Panc1 (cell line): ENCODE data around the gene PDXDC1.
"Not testable (repeated sequence)": the region's sequence is repeated elsewhere in the genome, so short reads cannot be mapped to it uniquely, and the experiment has no call there.

Experiments used
- CTCF ChIP-seq: fragments of 450-650 bp; IDR thresholded peaks from 2 replicates; pipeline ENCODE4 v1.5.1; 2017; ENCODE audit warnings: mild to moderate bottlenecking
- POLR2AphosphoS5 ChIP-seq: IDR thresholded peaks from 2 replicates; pipeline ENCODE4 v1.6.1; 2012; ENCODE audit warnings: mild to moderate bottlenecking, low read depth, low read length, moderate library complexity
- TCF7L2 ChIP-seq: IDR thresholded peaks from 2 replicates; pipeline ENCODE4 v1.6.1; 2011; ENCODE audit warnings: mild to moderate bottlenecking, low read depth, low read length, inconsistent platforms
- TF ChIP-seq, protein P1 (sequence below), 2 experiments: IDR thresholded peaks; 2 replicates each; pipeline ENCODE4 v1.6.1; 2011 to 2012; ENCODE audit warnings: low read depth in 2 of 2, control low read depth in 1 of 2, low read length in 1 of 2, mild to moderate bottlenecking in 1 of 2, moderate library complexity in 1 of 2; ENCODE audit not compliant: insufficient read depth in 1 of 2

- TF ChIP-seq CTCF, POLR2AphosphoS5, TCF7L2: not testable (repeated sequence)
- TF ChIP-seq, protein P1, sequence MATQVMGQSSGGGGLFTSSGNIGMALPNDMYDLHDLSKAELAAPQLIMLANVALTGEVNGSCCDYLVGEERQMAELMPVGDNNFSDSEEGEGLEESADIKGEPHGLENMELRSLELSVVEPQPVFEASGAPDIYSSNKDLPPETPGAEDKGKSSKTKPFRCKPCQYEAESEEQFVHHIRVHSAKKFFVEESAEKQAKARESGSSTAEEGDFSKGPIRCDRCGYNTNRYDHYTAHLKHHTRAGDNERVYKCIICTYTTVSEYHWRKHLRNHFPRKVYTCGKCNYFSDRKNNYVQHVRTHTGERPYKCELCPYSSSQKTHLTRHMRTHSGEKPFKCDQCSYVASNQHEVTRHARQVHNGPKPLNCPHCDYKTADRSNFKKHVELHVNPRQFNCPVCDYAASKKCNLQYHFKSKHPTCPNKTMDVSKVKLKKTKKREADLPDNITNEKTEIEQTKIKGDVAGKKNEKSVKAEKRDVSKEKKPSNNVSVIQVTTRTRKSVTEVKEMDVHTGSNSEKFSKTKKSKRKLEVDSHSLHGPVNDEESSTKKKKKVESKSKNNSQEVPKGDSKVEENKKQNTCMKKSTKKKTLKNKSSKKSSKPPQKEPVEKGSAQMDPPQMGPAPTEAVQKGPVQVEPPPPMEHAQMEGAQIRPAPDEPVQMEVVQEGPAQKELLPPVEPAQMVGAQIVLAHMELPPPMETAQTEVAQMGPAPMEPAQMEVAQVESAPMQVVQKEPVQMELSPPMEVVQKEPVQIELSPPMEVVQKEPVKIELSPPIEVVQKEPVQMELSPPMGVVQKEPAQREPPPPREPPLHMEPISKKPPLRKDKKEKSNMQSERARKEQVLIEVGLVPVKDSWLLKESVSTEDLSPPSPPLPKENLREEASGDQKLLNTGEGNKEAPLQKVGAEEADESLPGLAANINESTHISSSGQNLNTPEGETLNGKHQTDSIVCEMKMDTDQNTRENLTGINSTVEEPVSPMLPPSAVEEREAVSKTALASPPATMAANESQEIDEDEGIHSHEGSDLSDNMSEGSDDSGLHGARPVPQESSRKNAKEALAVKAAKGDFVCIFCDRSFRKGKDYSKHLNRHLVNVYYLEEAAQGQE (IDR thresholded peaks at IDR 0.05; ENCODE audit: insufficient read depth in 1 of 2, low read depth in 2 of 2, low read length in 1 of 2), result not testable (repeated sequence)
Measured at GRCh38 chr16:15133554-15133953, 158.7 kb downstream of the PDXDC1 start.
